NCI-H226 (cell line): ENCODE results near the gene MARK3.

Experiments
- DNase-seq: peaks from one replicate; pipeline ENCODE4 v3.0.0-alpha.2; 2015

MARK3 gene

DNA sequence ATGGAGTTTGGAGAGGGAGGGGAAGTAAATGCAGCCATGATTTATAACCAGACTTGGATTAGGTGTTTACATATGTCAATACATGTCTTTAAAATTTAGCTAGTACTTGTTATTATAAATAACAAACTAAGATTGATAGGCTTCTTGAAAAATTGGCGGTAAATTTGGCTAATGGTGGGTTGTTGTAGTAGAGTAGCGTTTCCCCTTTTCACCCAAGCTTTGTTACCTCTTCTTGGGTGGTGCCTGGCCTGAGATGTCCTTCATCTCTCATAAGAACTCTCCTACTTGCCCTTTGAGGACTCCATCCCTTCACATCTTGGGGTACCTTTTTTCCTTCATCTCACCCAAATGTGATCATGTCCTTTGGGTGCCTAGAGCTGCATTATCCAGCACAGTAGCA, 11.2 kb downstream of the MARK3 start:
- DNase-seq, result no peak

DNA sequence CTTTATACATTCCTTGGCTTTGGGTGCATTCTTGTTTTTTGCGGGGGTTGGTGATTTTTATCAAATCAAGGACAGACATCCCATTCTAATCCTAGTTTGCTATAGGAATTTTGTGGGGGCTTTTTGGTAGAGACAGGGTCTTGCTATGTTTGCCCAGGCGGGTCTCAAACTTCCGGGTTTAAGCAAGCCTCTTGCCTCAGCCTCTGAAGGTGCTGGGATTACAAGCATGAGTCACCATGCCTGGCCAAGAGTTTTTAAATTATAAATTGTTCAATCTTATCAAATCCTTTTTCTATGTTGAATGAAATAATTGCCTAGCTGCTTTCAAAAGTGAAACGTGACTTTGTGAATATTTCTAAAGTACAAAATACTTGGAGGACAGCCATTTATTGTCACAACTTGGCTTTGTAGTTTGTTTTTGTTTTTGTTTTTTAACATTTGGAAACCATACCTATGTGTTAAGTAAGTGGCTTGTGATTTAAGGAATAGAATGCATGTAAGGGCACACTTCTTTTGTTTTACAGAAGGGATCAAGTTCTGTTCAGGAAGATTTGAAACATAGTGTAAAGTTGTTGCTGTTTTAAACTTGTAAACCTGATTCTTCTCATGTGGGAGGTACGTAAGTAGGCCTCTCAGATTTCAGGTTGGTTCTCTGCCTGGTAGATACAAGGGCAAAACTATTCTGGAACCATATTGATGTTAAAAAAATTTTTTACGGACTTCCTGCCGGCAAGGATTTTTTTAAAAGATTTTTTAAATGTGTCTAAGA, 13.4 kb downstream of the MARK3 start:
- peak; percentile 64 for DNase-seq

DNA sequence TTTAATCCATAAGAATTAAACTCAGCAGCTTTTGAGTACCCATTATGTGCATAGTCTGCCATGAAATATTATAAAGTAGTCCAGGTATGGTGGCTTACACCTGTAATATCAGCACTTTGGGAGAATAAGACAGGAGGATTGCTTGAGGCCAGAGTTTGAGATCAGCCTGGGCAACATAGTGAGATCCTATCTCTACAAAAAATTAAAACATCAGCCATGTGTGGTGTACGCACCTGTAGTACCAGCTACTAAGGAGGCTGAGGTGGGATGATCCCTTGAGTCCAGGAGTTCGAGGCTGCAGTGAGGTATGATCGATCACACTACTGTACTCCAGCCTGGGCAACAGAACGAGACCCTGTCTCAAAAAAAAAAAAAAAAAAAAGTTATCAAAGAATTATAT, 15.3 kb downstream of the MARK3 start:
- no peak for DNase-seq

DNA sequence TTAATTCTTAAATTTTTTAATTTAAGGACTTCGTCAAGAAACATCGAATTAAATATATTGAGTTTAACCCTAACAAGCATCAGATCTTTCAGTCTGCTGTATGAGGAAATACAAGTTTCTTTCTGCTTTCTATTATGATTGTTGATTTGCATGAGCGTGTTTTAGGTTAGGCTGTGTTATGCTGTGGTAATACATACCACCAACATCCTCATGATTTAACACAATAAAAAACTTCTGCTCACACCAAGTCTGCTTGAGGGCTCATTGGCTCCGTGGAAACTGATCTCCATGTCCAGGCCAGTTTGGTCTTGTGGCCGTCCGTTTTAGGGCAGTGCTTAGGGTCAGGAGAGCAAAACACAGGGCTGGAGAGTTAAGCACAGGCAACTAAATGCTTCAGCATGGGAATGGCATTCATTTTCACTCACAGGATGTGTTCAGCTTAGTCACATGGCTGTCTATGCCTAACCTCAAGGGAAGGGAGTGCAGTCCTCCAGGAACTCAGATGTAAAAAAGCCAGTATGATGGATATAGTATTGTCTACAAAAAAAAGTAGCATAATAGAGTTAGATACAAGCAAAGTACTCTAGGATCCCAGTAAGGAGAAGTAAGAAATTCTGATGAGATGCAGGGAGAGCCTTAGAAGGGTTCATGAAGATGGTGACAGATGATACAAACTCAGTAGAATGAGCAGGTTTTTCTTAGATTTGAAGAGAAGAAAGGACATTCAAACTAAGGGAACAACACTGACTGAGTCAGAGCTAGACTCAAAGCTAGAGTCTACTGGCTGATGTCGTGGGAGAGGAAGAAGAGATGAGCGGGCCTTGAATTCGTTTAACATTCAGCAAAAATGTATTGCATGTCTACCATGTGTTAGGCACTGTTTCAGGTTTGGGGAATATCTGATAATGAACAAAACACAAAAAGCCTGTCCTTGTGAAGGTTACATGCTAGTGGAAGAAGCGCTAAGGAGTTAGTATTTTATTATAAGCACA, 16.3 kb downstream of the MARK3 start:
- DNase-seq, result peak; percentile 77

DNA sequence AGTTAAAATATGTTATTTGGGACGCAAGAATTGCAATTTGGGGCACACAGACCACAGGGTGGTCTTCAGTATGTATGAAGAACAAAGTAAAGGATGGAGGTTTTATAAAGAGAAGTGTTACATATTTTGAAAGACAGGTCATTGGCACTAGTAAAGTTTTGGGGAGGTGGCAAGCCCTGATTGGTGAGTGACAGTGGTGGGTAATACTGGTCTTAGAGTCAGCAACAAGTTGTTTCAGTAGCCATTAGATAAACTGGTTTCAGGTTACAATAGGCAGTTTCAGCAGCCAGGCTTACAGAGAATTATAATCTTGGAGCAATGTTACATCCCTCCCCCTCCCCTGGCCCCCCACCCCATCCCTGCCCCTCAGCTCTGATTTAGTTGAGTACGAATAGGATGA, 17.5 kb downstream of the MARK3 start:
- peak; percentile 61 for DNase-seq

DNA sequence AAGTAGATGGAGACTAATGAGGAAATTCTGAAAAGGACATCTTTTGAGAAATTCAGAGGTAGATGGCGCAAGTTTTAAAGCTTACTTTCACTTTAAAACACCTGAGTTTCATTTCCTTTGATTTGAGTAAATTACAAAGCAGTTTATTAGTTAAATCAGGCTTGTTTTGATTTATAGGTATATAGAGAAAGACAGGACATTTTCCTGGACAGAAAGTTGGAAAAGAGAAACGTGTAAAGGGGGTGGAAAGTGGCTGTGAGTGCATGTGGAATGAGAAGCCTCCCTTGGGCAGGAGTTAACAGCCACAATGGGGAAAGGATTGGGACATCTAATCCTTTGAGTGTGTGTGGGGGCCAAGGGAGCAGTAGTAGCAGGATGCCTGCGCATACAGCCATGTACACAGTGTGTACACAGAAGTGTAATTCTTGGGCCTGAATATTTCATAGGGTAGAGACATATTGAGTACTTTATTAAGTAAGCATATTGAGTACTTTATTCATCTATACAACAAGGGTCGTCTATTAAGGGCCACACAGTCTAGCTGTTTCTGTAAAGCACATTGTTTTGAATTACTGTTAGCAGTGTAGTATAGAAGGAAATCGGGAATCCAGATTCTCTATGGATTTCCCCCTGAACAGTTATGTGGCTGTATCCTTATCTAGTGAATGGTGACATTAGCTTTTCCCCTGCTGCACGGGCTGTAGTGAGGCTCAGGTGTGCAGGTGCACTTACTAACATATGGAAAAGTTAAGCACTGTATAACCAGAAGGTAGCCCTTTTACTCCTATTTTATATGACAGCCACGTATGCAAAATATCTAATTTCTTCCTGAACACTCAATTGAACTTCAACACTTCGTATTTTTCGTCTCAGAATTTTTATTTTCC, 19.1 kb downstream of the MARK3 start:
- DNase-seq, result no peak

DNA sequence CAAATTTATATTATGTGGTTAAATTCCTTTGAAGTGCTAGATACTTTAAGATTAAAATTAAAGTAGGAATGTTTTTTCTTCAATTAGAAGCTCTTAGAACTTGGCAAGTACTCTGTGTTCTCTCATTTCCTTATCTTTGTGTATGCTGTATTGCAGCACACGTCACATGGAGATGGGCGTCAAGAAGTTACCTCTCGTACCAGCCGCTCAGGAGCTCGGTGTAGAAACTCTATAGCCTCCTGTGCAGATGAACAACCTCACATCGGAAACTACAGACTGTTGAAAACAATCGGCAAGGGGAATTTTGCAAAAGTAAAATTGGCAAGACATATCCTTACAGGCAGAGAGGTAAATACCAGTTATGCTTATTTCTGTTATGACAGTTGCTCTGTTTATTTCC, 19.7 kb downstream of the MARK3 start:
- no peak for DNase-seq

DNA sequence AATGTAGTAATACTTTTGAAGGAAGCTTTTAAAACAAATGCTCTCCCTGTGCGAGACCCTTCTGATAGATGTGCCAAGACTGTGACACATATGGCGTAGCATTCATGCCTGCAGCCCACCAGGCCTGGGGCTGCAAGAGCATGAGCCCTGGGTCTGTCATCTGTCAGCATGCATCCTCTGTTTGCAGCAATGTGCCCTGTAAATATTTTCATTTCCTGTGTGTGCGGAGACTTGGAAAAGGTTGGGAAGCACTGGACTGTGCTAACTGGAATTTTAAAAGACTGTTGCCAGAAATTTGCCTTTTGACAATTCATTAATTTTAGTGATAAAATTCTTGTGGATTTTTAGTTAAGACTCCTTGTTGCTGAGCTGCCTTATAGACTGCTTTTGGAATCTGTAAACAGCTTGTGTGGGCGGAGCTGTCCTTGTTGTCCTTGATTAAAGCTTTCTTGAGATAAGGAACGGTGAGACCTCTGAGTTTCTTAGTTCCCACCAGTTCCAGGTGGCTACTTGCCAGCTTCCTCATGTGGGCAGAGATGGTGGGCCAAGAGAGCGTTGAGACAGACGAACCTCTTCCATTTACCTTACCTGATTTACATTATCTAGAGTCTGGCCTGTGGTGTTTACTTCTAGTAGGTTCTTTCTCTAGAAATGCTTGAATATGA, 23.4 kb downstream of the MARK3 start:
- no peak for DNase-seq

DNA sequence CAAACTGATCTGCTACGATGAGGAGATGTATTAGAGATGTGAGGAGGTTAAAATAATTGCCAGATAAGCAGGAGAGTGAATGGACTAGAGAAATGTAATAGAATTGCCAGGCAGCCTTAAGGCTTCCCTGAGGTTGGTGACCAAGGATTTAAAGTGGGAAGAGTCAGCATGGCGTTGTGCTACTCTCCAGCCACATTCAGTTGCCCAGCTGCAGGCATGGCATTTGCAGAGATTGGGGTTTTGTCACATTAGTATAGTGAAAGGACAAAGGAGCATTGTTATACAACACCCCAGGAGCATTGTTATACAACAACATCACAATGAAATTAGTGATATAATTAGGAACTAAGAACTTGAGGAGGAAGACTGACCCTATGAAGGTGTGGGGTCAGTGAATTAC, 31.7 kb downstream of the MARK3 start:
- DNase-seq, result no peak

DNA sequence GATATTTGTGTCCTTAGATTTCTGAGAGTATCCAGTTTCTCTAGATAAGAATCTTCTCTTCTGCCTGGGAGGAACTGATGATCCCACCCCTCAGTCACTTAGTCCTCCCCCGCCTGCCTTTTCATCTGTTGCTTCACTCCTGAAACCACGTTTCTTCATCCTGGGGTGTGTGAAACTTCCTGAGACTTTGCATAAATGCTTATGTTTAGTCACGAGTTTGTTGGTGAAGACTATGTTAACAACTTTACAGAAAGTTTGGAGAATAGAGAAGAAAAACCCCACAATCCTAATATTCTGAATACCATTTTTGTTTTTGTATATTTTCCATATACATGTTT, 33.2 kb downstream of the MARK3 start:
- peak; percentile 74 for DNase-seq

DNA sequence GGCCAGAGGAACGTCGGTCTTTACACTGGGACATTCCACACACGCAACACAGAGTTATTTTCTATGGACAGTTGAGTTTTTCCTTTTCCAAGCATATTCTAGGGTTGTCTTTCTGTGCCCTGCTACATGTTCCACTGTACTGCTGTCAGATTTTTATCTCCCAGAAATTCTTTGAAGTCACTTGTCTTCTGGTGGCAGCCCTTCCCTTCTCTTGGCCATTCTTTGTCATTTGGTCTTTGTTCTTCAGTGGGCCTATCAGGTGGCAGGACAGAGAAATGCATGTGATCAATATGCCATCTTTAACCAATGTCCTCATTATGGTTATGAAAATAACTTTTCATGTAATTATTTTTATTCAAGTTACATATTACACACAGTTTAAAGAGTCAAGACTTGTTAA, 36.3 kb downstream of the MARK3 start:
- no peak for DNase-seq

DNA sequence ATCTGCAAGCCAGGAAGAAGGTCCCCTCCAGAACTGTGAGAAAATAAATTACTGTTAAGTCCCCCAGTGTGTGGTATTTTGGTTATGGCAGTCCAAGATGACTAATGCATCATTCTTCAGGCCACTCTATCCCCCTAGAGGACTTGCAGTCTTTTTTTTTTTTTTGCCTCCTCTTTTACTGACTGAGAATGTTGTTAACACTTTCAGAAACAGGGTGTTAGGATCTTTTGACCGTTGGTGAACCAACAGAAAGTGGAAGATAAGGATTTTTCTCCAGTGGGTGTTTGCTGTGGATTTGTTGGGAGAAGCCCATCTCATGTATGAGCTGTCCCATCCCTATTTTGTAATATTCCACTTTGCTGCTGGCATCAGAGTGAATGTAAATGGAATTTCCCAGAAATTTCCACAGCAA, 37.8 kb downstream of the MARK3 start:
- DNase-seq, result no peak

DNA sequence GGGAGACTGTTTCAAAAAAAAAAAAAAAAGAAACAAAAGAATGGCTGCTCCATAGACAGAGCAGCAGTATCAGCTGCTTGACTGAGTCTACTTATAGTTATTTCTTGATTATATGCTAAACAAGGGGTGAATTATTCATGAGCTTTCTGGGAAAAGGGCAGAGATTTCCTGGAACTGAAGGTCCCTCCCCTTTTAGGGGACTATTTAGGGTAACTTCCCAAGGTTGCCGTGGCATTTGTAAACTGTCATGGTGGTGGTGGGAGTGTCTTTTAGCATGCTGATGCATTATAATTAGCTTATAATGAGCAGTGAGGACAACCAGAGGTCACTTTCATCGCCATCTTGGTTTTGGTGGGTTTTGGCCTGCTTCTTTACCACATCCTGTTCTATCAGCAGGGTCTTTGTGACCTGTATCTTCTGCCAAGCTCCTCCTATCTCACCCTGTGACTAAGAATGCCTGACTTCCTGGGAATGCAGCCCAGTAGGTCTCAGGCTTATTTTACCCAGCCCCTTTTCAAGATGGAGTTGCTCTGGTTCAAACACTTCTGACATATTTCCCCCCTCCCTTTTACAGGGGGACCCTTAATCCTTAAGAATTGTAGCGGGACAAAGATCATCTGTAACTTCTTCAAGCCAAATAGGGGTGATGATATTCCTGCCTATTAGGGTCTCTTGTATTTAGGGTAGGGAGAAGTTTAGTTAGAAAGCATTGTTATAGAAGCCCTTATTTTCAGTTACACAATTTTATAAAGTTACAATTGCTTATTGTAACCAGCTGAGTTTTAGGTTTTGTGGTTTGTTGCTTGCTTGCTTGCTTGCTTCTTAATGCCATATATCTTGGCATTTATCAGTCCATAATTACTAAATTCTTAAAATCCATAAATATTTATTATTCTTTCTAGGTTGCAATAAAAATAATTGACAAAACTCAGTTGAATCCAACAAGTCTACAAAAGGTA, 42.5 kb downstream of the MARK3 start:
- peak; percentile 65 for DNase-seq

DNA sequence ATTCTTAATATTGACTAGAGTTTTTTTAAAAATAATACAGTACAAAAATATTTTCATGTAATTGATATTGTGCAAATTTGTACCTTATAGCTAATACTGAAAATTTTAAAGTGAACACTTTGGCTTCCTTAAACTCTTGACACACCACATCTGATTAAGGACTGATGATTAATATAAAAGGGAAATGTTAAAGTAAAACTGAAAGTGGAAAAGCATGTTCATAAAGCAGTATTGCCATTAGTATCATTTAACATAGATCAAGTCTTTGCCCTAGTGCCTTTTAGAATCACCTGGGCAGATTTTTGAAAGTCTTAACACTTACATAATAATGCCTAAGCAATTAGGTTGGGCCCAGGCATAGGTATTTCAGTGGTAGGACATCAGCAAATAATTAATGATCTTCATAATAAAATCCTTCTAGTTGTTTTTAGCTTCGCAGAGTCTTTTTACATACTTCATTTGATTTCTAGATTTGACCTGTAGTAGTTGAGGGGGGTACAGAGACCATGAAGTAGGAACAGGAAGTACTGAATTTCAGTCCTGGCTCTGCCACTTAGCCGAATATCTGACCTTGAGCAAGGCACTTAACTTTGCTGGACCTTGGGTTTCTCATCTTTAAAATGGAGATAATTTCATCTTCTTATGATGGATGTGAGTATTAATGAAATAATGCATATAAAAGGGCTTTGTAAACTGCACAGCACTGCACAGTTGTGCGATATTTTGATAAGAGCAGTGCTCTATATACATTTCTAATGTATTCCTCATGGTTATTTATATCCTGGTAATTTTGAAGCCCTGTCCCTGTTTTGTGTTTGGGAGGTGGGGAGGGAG, 43.7 kb downstream of the MARK3 start:
- DNase-seq, result no peak

DNA sequence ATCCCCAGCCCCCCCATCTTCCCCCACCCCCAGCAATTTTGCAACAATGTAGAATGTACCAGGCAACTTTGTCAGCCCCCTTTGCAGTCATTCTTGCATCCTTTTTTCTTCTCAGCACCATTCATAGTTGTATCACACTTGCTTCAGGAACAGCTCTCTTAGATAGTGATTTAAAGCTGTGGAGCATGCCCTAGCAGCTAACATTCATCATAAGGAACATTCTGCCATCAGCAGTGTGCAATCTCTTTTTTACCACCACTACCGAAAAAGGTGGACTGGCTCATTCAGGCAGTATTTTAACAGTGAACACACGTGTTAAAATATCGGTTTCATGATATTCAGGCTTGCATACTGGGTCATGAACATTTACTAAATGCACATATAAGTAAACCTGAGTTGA, 45.1 kb downstream of the MARK3 start:
- DNase-seq, result no peak

DNA sequence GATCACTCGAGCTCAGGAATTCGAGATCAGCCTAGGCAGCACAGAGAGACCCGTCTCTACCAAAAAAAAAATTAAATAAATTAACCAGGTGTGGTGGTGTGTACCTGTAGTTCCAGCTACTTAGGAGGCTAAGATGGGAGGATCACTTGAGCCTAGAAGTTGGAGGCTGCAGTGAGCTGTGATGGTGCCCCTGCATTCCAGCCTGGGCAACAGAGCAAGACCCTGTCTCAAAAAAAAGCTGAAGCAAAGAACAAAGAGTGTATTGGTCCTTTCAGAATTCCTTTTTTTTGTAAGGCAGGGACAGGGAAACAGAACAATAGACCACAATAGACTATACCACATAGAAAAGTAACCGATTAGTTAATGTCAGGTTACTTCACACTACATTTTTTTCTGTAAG, 47.4 kb downstream of the MARK3 start:
- DNase-seq, result no peak

DNA sequence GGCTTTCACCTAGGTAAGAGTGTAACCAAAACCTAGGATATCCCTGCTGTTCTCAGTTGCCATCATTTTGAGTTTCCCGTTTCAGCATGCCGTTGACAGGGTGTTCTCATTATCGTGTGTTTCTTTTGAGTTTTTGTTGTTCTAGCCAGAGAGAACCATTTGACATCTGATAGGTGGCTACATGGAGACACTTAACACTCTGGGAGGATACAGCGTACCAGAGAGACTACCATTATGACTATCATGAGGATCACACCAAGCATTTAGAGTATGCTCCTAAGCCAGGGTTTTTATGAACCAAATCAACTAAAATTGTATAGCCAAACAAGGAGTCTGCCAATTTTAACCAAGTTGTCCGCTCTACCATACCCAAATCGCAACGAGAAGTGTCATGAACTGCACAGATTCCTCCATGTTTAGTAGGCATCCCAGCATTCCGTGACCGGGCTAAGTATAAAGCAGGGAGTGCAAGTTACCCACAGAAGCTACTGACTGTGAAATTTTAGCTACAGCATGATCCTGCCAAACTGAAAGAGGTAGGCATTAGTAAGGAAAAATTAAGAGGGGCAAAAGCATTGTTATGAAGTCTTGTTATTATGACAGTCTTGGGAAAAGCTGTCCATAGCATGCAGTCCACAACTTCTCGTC, 48.8 kb downstream of the MARK3 start:
- no peak for DNase-seq

DNA sequence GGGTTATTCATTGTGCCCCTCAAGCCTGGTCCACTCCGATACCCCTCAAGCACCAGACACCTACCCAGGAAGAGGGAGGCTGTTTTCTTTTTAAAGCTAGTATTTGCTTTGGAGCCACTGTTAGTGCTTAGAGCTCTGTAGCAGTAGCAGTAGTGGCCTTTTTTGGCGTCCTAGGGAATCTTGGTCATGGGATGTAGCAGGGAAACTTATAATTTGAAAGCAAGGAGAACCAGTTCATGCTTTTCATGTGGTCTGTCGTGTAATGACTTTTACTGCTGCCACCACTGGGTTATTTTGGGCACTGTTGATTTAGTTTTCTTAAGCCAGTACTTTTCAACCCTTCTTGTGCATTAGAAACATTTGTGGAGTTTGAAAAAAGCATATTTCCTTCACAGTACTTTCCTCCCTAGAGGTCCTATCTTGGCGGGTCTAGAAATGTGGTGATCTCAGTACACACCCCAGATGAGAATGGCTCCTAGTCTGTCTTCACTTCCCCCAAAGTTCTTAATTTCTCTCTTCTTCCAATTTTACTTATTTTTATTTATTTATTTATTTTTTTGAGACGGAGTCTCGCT, 49.7 kb downstream of the MARK3 start:
- no peak for DNase-seq

DNA sequence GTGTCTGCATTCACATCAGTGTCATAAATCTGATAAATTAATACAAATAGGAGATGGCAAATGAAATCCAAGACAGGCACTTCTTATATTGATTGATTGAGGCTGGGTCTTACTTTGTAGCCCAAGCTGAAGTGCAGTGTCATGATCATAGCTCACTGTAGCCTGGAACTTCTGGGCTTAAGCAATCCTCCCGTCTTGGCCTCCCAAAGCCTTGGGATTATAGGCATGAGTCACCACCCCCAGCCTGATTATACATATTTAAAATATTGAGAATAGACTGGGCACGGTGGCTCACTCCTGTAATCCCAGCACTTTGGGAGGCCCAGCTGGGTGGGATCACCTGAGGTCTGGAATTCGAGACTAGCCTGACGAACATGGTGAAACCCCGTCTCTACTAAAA, 51.3 kb downstream of the MARK3 start:
- peak; percentile 66 for DNase-seq

DNA sequence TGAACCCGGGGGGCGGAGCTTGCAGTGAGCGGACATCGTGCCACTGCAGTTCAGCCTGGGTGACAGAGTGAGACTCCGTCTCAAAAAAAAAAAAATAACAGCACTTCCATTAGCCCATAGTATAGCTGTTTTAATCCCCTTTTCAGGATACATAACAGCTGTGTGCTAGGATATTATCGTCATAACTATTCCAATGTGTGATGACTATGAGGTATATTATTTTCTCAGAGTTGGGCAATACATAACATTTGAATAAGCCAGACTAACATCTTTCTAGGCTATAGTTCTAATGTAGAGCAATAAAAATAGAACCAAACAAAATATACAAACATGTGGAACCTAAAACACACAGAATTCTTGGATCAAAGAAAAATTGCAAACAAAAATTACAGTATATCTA, 57.1 kb downstream of the MARK3 start:
- no peak for DNase-seq
